Measurements from ENCODE around the gene TAS2R38. TPM values are rescaled to one million over a fixed set of nuclear protein-coding genes. Genes with fewer than 3 reads are reported as not detected.
"Not testable (repeated sequence)": the region's sequence is repeated elsewhere in the genome, so short reads cannot be mapped to it uniquely, and the experiment has no call there.

Gene TAS2R38
- total and polyA plus RNA-seq, 12 donors, result not detected

- Histone ChIP-seq H3K27me3 (peaks cover 0 to 3% (median 0%) of the 10 kb centered on the region in 7 donors), H3K9me3 (no peaks in the 10 kb centered on the region), H3K4me3 (no peak overlapping the region), H3K4me1 (peaks cover 0 to 9% (median 0%) of the 10 kb centered on the region in 9 donors), H3K36me3 (no peaks in the 10 kb centered on the region), H3K27ac (no peak overlapping the region)
- WGBS, 2 donors, result 68 to 77% methylated on average over 2 of the region's 2 CpGs
- intact Hi-C loops (cut with DNase I), result no loop called here
- no peak for TF ChIP-seq CTCF (IDR thresholded peaks at IDR 0.05)
- ATAC-seq (no peak), DNase-seq (no peak)
Observed at GRCh38 chr7:141986923-141987322, 13.3 kb upstream of the TAS2R38 start.

- H3K36me3 ChIP-seq; intact Hi-C loops (cut with DNase I): not testable (repeated sequence)
- WGBS, 2 donors, result 87 to 92% methylated on average over 8 to 11 of the region's 13 CpGs
Observed at GRCh38 chr7:141985926-141986325, 12.4 kb upstream of the TAS2R38 start.

GRCh38 chr7:141979568-141979967 lies 6.0 kb upstream of the TAS2R38 start:
- Histone ChIP-seq H3K4me3 (no peak overlapping the region), H3K4me1 (peaks cover 0 to 5% (median 0%) of the 10 kb centered on the region in 9 donors), H3K9me3 (peaks cover 0 to 9% (median 0%) of the 10 kb centered on the region in 11 donors), H3K27me3 (no peaks in the 10 kb centered on the region), H3K36me3 (no peaks in the 10 kb centered on the region), H3K27ac (no peak overlapping the region)
- 61 to 80% methylated on average over 2 of the region's 2 CpGs for WGBS, 2 donors
- no peak for DNase-seq
- no peak for ATAC-seq
- no peak for TF ChIP-seq CTCF (IDR thresholded peaks at IDR 0.05)
- intact Hi-C loops (cut with DNase I), result loop anchor here in 7 of 10 donors (5.0 to 10.0 kb wide), 2 partner anchors 205 to 208 kb away; no protein-coding TSS in a partner anchor

More at GRCh38 chr7:141985926-141986325, 12.4 kb upstream of the TAS2R38 start:
- not testable (repeated sequence) for H3K4me1 ChIP-seq, H3K27ac ChIP-seq, DNase-seq, H3K4me3 ChIP-seq, H3K27me3 ChIP-seq, ATAC-seq, H3K9me3 ChIP-seq

- Histone ChIP-seq H3K4me3 (no peak overlapping the region), H3K27ac (no peak overlapping the region), H3K36me3 (no peaks in the 10 kb centered on the region), H3K9me3 (peaks cover 0 to 9% (median 0%) of the 10 kb centered on the region in 11 donors), H3K27me3 (no peaks in the 10 kb centered on the region), H3K4me1 (peaks cover 0 to 5% (median 0%) of the 10 kb centered on the region in 9 donors)
- ATAC-seq (no peak), DNase-seq (no peak)
- no peak for TF ChIP-seq CTCF (IDR thresholded peaks at IDR 0.05)
- 71 to 78% methylated on average over 1 of the region's 1 CpG for WGBS, 2 donors
- intact Hi-C loops (cut with DNase I), result loop anchor here in 7 of 10 donors (5.0 to 10.0 kb wide), 2 partner anchors 206 to 209 kb away; no protein-coding TSS in a partner anchor
Observed at GRCh38 chr7:141978351-141978750, 4.8 kb upstream of the TAS2R38 start.

- Histone ChIP-seq H3K27me3 (no peaks in the 10 kb centered on the region), H3K27ac (no peak overlapping the region), H3K4me1 (peaks cover 0 to 5% (median 0%) of the 10 kb centered on the region in 9 donors), H3K9me3 (peaks cover 0 to 8% (median 0%) of the 10 kb centered on the region in 11 donors), H3K36me3 (no peaks in the 10 kb centered on the region), H3K4me3 (no peak overlapping the region)
- DNase-seq (no peak), ATAC-seq (no peak)
- TF ChIP-seq CTCF (IDR thresholded peaks at IDR 0.05), result no peak
- WGBS, 2 donors, result 34 to 38% methylated on average over 11 of the region's 11 CpGs
- intact Hi-C loops (cut with DNase I), result loop anchor here in 7 of 10 donors (5.0 to 10.0 kb wide), 2 partner anchors 208 to 211 kb away; no protein-coding TSS in a partner anchor
Observed at GRCh38 chr7:141976524-141977245, 3.1 kb upstream of the TAS2R38 start.
